Panc1 (cell line): ENCODE measurements around the gene NUMB. TPM values are rescaled to one million over a fixed set of nuclear protein-coding genes. Genes with fewer than 3 reads are reported as not detected.

Source experiments
- ATAC-seq: fragments of 200-7000 bp; cut with Tn5 transposase; 2 replicates; pipeline ENCODE4 v1.9.1; 2020; ENCODE audit warnings: mild to moderate bottlenecking, moderate library complexity
- BruUV-seq: library from RNA; stranded (reverse); fragments of 400-500 nt; replicated peaks from 2 replicates; lab custom pipeline; 2021; lab: Mats Ljungman, UMichigan
- CTCF ChIA-PET: fragments of 300-600 bp; sonication (Branson Sonifier 250); formaldehyde crosslinking; loops from one replicate; lab custom pipeline; 2022; ENCODE audit warnings: antibody characterized with exemption; lab: Charles Lee
- POLR2A ChIA-PET: fragments of 300-600 bp; sonication (Branson Sonifier 250); formaldehyde crosslinking; loops from one replicate; lab custom pipeline; 2022; ENCODE audit warnings: antibody characterized with exemption; lab: Charles Lee
- DNase-seq: peaks from one replicate; pipeline ENCODE4 v3.0.0-alpha.2; 2010; ENCODE audit warnings: low read depth, low spot score
- H3K27ac ChIP-seq: 2 replicates; pipeline ENCODE4 v1.5.1; 2011; ENCODE audit warnings: mild to moderate bottlenecking, low read length, inconsistent platforms
- H3K27me3 ChIP-seq: fragments of 200-500 bp; sonication (Bioruptor generic); 2 replicates; pipeline ENCODE4 v1.6.0; 2014; ENCODE audit warnings: low read length, inconsistent platforms; ENCODE audit not compliant: control insufficient read depth, insufficient read depth
- H3K36me3 ChIP-seq: fragments of 200-500 bp; sonication (Bioruptor generic); 2 replicates; pipeline ENCODE4 v1.5.1; 2014; ENCODE audit warnings: inconsistent platforms, mild to moderate bottlenecking, low read length, moderate library complexity; ENCODE audit not compliant: control insufficient read depth, insufficient read depth
- H3K4me1 ChIP-seq: 2 replicates; pipeline ENCODE4 v1.5.1; 2011; ENCODE audit warnings: inconsistent platforms, mild to moderate bottlenecking, low read length, moderate library complexity; ENCODE audit not compliant: control insufficient read depth, insufficient read depth
- H3K4me3 ChIP-seq, 2 experiments: 2 replicates each; pipeline ENCODE4 v1.5.1; 2011 to 2012; ENCODE audit warnings: low read depth in 2 of 2, low read length in 2 of 2, mild to moderate bottlenecking in 2 of 2, inconsistent platforms in 1 of 2, moderate library complexity in 1 of 2
- H3K9me3 ChIP-seq: fragments of 200-500 bp; sonication (Bioruptor generic); 2 replicates; pipeline ENCODE4 v1.5.1; 2014; ENCODE audit warnings: low read depth, mild to moderate bottlenecking, inconsistent platforms, low read length, moderate library complexity; ENCODE audit not compliant: control insufficient read depth, insufficient read depth
- CTCF ChIP-seq: fragments of 450-650 bp; IDR thresholded peaks from 2 replicates; pipeline ENCODE4 v1.5.1; 2017; ENCODE audit warnings: mild to moderate bottlenecking
- POLR2AphosphoS5 ChIP-seq: IDR thresholded peaks from 2 replicates; pipeline ENCODE4 v1.6.1; 2012; ENCODE audit warnings: mild to moderate bottlenecking, low read depth, low read length, moderate library complexity
- REST ChIP-seq, 2 experiments: IDR thresholded peaks; 2 replicates each; pipeline ENCODE4 v1.6.1; 2011 to 2012; ENCODE audit warnings: low read depth in 2 of 2, control low read depth in 1 of 2, low read length in 1 of 2, mild to moderate bottlenecking in 1 of 2, moderate library complexity in 1 of 2; ENCODE audit not compliant: insufficient read depth in 1 of 2
- SIN3A ChIP-seq: IDR thresholded peaks from 2 replicates; pipeline ENCODE4 v1.6.1; 2012; ENCODE audit warnings: low read depth, mild to moderate bottlenecking, low read length, moderate library complexity, borderline replicate concordance; ENCODE audit not compliant: insufficient read depth
- TCF7L2 ChIP-seq: IDR thresholded peaks from 2 replicates; pipeline ENCODE4 v1.6.1; 2011; ENCODE audit warnings: mild to moderate bottlenecking, low read depth, low read length, inconsistent platforms
- in situ Hi-C: cut with HindIII; loops from 2 replicates; pipeline ENCODE4 v1.10.0; 2016; ENCODE audit warnings: low sequenced_read_pairs, low pct_unique_long_range_greater_than_20kb
- intact Hi-C: fragments of 100-400 bp; cut with micrococcal nuclease; formaldehyde crosslinking; loops from one replicate; pipeline ENCODE4 v1.10.0; 2022; ENCODE audit not compliant: unreplicated experiment
- total RNA-seq: library from RNA; stranded (reverse); gene quantifications from one replicate; pipeline ENCODE4 v1.2.1, GENCODE V29; 2021; ENCODE audit not compliant: unreplicated experiment

Gene NUMB
- total RNA-seq, 1 experiment from 2014 or later = 51.5 TPM

- BruUV-seq = no TSS peak
- in situ Hi-C loops = no loop called here
- ChIA-PET CTCF (no interaction called here), POLR2A (no interaction called here)
- Histone ChIP-seq H3K9me3 (no peaks in the 10 kb centered on the region), H3K27ac (no peak overlapping the region), H3K36me3 (no peaks in the 10 kb centered on the region), H3K4me1 (peaks cover 30% of the 10 kb centered on the region), H3K27me3 (0 out of 2 replicates have a peak, but pooled peaks cover 2% of the 10 kb centered on the region), H3K4me3 (no peak overlapping the region)
- TF ChIP-seq POLR2AphosphoS5 (no peak), SIN3A (no peak), TCF7L2 (no peak), REST (IDR thresholded peaks at IDR 0.05; ENCODE audit: insufficient read depth in 1 of 2, low read depth in 2 of 2, low read length in 1 of 2) (no peak), CTCF (no peak)
- ATAC-seq (no peak), DNase-seq (no peak)
- intact Hi-C loops = no loop called here
Observed at GRCh38 chr14:73236157-73236556, 222.2 kb downstream of the NUMB start.

- CTCF ChIA-PET = no interaction called here
- ATAC-seq = no peak
- Histone ChIP-seq H3K27ac (no peak overlapping the region), H3K4me3 (no peak overlapping the region), H3K36me3 (no peaks in the 10 kb centered on the region), H3K4me1 (peaks cover 30% of the 10 kb centered on the region), H3K27me3 (0 out of 2 replicates have a peak, but pooled peaks cover 2% of the 10 kb centered on the region), H3K9me3 (no peaks in the 10 kb centered on the region)
- no peak for DNase-seq
- TF ChIP-seq POLR2AphosphoS5 (no peak), TCF7L2 (no peak), CTCF (no peak), REST (IDR thresholded peaks at IDR 0.05; ENCODE audit: insufficient read depth in 1 of 2, low read depth in 2 of 2, low read length in 1 of 2) (no peak), SIN3A (no peak)
- in situ Hi-C loops (no loop called here), intact Hi-C loops (no loop called here)
- POLR2A ChIA-PET = no interaction called here
- no TSS peak for BruUV-seq
Observed at GRCh38 chr14:73235531-73236155, 222.7 kb downstream of the NUMB start.
